HTR-8/SVneo (cell line): ENCODE data around the gene MAB21L4.
"Not testable (repeated sequence)": the region's sequence is repeated elsewhere in the genome, so short reads cannot be mapped to it uniquely, and the experiment has no call there.

ENCODE experiments used
- DNase-seq: peaks from one replicate; pipeline ENCODE4 v3.0.0; 2011; ENCODE audit warnings: low spot score, mixed read lengths; ENCODE audit not compliant: insufficient read length
- FAIRE-seq: peaks from 2 replicates; lab custom pipeline; 2011; peaks lifted over from hg19 to GRCh38; lab: Jason Lieb, UNC

MAB21L4 gene

DNA sequence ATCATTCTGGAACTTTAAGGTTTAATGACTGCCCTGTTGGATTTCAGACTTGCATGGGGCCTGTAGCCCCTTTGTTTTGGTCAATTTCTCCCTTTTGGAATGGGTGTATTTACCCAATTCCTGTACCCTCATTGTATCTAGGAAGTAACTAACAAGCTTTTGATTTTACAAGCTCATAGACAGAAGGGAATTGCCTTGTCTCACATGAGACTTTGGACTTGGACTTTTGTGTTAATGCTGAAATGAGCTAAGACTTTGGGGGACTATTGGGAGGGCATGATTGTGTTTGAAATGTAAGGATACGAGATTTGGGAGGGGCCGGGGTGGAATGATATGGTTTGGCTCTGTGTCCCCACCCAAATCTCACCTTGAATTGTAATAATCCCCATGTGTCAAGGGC lies 49.6 kb downstream of the MAB21L4 start:
- FAIRE-seq, DNase-seq: not testable (repeated sequence)

DNA sequence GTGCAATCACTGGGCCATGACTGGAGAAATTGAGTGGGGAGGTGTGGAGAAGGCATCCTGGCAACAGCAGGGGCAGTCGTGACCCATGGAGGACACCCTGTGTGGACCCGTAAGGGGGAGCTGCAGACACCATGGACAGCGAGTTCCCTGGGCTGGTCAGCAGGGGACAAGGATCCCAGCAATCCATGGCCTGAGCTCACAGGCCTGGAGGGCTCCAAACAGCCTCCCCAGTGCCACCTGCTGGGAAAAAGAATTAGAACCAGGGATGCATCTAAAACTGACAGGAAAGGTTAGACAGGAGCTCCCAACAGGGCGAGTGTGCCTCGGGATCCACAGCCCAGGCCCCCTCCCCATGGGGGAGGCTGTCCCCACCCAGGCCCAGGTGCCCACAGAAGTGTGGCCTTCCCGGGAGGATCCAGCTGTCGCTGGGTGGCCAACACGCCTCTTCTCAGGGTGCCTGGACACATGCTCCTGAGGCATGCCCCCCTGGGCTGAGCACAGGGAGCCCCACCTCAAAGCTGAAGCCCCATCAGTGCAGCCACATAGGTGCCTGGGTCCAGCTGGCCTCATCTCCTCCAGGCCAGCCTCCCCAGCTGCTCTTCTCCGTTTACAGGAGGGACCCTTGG lies 55.4 kb downstream of the MAB21L4 start:
- peak; percentile 73 for FAIRE-seq

DNA sequence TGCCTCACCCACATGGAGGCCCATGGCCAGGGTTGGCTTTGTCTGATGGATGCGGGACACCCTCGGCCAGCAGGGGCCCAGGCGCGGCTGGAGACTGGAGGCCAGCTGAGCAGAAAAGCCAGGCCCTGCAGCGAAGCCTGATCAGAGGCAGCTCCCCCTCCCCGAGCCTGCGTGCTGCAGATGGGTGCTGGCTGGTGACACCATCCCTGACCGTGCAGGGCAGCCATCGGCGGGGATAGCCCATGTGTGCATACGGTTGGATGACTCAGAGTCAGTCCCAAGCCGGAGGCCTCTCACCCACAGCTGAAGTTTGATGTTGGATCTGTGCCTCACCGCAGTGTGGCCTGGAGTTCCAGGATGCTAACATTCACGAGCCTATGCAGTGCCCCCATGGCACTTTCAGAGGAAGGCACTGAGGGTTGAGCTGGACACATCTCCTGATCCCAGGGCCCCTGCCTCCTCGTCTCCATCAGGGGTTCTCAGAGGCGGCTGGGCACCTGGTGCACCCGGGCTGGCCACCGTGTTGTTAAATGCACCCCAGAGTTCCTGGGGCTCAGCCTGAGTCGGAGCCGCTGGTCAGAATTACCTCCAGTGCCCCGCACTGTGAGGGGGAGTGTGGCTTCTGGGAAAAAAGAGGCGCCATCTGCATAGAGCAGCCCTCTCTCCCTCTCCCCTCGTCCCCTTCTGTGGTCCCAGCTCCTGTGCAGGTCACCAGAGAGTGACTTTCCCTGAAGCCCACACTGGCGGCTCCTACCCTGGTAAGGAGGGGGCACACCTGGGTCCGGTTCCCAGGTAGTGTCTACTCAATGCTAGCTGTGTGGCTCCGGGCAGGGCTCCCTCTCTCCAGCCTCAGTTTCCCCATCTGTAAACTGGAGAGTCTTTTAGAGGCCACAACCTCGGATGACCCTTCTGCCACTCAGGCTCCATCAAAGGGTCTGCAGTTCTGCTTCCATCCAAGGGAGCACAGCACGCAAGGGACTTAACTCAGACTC lies 56.5 kb downstream of the MAB21L4 start:
- no peak for DNase-seq
- FAIRE-seq, result no peak

More for the DNA sequence above, 55.4 kb downstream of the MAB21L4 start:
- peak; percentile 85 for DNase-seq

DNA sequence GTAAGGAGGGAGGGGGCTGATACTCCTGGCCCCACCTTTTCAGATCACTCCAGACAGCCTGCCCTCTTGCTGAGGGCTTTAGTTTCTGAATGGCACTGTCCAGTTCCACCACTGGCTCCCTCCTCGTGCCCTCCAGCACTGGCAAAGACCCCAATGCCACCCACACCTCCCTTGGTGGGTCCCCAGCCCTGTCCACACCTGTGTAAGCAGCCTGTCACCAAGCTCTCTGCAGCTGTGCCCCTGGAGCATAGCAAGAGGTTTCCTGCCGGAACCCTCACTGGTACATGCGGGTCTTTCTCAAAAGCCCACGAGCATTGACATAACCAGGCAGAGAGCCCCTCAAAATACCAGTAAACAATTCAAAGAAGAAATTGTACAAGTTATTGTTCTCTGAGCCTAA lies 58.3 kb downstream of the MAB21L4 start:
- DNase-seq (no peak), FAIRE-seq (no peak)

DNA sequence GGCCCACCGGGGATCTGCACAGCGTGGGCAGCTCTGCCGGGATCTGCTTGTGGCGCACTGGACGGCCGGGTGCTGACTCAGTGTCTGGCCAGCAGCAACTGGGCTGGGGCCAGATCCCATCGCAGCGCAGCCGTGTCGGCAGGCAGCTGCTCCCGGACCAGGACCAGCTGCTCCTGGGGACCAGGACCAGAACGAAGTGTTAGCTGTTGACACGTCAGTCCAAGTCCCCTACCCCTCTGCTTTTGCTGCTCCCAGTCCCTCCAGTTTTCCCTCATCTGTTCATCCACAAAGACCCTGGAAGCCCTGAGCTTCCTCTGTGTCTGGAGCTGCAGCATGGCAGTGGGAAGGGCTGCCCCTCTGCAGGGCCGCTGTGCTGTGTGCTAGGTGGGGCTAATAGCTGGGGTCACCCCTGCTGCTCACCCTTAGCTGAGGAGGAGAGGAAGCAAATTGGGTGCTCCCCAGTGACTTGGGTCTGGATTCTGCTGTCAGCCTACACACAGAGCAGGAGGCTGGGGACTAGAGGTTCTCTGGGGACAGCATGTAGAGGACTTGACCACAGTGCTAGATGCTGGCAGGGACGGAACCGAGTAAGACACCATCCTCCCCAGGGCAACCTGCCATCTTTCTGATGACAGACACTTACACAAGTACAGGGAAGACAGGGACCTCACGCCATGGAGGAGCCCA lies 59.0 kb downstream of the MAB21L4 start:
- FAIRE-seq (no peak), DNase-seq (no peak)
